GM19455 (cell line): ENCODE data around the gene ZFYVE28.

Experiments used
- ATAC-seq: cut with Tn5 transposase; IDR thresholded peaks from one replicate; pipeline ENCODE4 v1.9.1; 2021; ENCODE audit not compliant: unreplicated experiment

ZFYVE28 gene

DNA sequence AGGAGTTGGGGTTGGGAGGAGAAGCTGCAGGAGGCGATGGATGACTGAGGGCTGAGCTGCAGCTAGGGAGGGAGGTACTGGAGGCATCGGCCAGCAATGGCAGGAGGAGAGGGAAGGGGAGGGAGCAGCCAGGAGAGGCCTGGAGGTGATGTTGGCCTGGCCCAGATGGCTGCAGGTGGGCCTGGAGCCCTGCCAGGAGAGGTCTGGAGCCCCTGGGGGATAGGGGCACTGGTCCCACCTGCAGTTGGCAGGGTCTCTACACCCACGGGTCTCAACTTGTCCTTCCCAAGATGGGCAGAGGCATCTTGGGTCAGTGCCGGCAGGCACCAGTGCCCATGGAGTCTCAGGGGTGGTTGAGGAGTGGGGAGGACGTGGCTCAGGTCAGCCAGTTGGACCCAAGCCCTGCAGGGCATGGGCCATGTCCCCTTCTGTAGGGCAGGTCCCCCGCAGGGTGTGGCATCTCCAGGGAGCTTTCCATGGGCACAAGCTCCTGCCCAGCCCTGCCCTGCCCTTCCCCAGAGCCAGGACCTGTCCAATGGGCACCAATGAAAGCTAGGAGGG, 153.9 kb downstream of the ZFYVE28 start:
- ATAC-seq, result no peak

DNA sequence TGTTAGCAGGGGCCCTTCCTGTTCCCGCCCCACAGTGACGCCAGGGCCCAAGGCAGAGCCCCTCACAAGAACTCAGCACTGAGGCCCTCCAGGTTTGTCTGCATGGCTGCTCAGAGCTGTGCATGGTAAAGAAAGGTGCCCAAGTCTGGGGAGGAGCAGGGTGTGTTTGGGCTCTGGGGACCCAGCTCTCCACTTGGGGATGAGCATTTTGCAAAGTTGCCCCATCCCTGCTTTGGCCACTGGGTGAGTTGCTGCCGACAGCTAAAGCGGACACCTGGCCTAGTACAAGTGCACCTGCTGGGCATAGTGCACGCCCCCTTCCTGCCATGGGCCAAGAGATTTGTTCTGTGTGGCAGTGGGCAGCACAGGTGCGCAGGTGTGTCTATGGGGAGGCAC, 154.5 kb downstream of the ZFYVE28 start:
- ATAC-seq, result no peak

- ATAC-seq, result no peak
Measured at GRCh38 chr4:2262944-2263250, 155.5 kb downstream of the ZFYVE28 start.

DNA sequence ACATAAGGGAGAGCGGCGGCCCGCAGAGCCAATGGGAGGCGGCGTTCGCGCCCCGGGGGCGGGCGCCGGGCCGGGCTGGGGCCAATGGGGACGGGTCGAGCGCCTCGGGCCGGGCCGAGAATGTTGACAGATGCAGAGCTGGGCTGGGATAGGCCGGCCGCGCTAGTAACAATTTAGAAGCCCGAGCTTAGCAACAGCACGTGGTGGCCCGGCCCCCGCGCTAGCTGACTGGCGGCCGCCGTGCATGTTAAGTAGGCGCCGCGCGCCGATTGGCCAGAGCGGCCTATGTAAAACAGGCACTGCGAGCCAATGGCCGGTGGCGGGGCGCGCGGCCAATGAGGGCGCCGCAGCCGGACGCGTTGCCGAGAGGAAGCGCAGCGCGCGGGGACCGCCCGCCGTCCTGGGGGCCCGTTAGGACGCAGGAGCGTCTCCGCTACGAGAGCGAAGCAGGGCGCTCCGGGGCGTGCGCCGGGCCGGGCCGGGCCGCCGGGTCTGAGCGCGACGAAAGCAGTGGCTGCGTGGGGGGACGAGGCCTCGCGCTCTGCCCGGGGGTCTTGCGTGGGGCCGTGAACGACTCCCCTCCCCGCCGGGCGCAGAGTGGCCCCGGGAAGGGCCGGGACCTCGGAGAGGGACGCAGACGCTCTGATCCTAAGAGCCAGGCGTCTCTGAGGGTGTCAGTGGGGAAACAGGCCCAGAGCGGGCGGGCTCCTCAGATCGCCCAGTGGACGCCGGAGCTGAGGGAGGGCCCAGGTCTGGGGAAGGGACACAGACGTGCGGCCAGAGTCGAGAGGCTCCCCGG, 156.1 kb downstream of the ZFYVE28 start:
- peak; percentile 87 for ATAC-seq

GRCh38 chr4:2261853-2262144, 156.6 kb downstream of the ZFYVE28 start, which contains the start of gene MXD4:
MXD4 (minus strand) TSS chr4:2262109; CDS start chr4:2261980, 129 bp downstream.
- ATAC-seq, result peak; percentile 1

DNA sequence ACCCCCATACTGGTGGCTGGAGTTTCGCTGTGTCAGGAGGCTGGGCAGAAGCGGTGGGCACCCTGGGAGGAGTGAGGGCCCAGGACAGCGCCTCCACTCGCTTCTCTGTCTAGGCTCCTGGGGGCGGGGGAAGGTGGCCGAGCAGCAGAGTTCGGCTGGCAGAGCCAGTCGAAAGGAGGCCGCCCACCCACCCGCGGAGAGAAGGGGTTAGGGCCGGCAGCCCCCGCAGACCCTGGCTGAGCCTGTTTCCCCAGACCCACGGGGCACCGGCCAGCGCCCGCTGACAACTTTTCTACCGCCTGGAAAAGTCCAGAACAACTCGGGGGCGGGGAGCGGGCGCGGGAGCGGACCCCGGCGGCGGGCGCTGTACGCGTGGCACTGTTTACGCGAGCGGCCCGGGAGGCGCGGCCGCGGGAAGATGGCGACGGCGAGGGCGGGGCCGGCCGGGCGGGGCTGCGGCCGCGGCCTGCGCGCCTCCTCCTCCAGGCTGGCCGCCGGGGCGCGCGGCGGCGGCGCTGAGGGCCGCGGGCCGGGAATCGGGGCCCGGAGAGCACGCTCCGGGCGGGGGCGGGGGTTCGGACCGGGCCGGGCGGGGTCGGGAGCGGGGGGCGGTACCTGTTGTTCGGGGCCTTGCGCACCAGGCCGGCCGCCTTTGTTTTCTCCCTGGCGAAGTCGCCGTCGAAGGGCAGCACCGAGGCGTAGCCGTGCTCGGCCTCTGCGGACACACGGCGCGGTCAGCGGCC, 157.2 kb downstream of the ZFYVE28 start:
- peak; percentile 42 for ATAC-seq

- ATAC-seq, result no peak
Measured at GRCh38 chr4:2260344-2261109, 157.9 kb downstream of the ZFYVE28 start.

GRCh38 chr4:2259541-2260343, 158.7 kb downstream of the ZFYVE28 start:
- no peak for ATAC-seq

DNA sequence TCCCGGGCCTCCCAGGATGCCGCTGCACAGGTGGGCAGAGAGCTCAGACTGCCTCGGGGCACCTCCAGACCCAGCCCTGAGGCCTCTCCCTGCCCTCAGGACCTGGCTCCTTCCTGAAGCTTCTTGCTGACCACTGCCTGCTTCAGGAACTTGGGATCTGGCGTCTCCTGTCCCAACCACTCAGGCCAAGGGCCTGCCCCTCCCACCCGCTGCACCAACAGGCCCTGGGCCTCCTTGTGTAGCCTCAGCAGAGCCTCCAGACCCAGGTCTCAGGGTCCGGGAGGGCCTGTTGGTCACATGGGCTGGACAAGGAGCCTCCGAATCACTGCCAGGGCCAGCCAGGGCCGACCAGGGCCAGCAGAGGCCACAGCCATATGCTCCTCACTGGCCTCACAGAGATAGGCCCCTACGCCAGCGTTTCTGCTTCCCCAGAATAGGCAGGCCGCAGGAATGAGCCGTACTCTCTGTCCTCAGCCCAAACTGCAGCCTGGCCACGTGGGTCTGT, 159.4 kb downstream of the ZFYVE28 start:
- no peak for ATAC-seq

DNA sequence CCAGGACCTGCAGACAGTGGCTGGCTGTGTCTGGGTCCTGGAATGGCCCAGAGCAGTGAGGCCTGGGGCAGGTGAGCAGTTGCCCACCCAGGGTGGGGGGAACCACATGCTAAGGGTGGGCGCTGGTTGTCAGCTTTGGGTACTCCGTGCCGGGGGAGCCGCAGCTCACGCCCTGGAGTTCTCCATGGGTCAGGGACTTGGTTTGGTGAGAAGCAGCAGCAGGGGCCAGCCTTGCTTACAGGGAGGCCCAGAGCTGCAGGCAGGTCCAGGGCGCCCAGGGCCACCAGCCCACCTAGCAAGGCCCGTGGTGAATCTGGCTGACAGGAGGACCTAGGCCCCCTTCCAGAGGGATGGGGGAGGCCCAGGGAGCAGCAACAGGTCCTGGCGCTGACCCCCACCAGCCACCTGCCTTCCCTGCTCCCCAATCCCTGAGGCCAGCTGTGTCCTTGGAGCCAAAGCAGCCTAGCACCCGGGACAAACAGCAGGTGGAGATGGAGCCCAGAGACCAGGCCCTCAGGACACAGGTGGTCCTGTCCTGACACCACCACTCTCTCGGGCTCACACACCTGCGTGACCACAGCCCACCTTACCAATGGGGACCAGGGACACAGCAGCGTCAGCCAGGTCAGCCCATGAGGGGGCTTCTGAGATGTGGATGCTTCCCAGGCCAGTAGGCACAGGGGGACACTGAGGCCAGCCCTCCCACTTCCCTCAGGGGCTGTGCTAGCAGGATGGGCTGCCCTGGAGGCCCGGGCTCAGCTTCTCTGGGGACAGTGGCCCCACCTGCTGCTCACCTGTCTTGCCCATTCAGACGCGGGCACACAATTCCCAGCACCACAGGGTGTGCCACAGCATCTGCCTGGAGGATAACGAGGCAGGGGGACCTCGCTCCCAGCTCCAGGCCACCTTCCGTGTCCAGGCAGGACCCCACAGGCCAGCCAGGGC, 160.1 kb downstream of the ZFYVE28 start:
- ATAC-seq, result no peak

DNA sequence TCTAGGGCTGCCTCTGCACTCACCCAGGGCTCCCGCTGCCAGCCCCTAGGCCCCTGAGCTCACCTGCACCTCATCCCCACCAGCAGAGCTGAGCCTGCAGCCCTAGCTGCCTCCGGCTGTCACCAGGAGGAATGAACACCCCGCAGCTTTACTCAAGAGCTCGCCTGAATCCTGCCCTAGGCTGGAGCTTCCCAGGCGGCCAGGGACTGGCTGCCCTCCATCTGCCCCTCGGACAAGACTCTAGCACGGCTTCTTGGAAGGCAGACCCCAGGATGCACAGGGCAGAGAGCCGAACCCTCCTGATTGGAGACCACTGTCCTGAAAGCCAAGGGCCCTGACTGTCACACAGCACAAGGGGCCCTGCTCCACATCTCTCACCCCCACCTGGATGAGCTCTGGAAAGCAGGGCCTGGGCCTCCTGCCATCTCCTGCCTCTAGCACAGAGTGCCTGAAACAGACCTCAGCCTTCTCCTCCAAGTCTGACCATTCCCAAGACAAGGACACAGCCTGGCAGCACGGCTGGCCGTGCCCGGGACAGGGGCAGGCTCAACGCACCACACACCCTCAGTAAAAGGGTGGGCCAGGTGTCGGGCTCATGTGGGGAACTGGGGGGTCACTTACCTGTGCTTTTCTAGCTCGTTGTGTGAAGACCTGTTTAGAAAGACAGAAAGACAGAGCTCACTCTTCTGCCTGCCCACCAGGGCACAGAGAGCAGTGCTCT, 160.9 kb downstream of the ZFYVE28 start:
- ATAC-seq, result no peak

- ATAC-seq, result no peak
Measured at GRCh38 chr4:2256781-2257191, 161.7 kb downstream of the ZFYVE28 start.

GRCh38 chr4:2256156-2256731, 162.2 kb downstream of the ZFYVE28 start:
- ATAC-seq, result no peak

- ATAC-seq, result no peak
Measured at GRCh38 chr4:2255501-2256155, 162.8 kb downstream of the ZFYVE28 start.

DNA sequence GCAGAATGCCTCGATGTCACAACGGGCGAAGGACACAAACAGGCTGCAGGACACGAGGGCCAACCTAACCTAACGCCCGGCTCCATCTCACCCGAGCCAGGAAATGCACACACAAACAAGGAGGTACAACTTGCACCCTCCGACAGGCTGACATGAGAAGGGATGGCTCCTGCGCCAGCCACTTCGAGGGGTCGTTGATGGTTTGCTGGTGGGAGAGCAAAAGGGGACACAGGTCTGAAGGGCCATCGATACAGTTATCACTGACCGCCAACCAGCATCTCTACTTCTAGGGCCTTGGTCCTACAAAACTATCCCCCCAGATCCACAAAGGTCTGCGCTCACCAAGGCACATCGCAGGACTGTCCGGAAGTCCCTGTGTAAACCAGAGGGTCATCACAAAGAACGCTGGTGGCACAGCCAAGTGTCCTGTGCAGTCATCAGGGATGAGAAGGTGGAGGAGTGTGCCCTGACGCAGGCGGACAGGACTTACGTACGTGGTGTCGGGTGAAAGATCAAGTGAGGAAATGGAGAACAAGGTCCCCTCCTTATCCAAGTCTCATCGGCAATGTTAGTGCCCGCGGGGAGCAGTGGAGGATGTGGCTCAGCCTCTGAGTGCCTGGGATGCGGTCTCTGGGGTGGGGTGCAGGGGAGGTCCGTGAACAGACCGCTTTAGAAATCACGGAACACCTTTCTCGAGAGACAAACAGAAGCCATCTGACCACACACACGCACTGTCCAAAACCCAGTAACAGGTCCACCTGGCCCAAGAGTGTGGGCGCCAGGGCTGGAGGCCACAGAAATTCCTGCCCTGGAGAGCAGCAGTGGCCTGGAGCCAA, 163.6 kb downstream of the ZFYVE28 start:
- ATAC-seq, result no peak

- ATAC-seq, result no peak
Measured at GRCh38 chr4:2253160-2254084, 165.0 kb downstream of the ZFYVE28 start.
